GM19025 (cell line): ENCODE measurements around the gene TTF1.
A peak's percentile ranks its signal among the peaks of the same experiment; 100 is the strongest.

Experiments used
- ATAC-seq: cut with Tn5 transposase; IDR thresholded peaks from one replicate; pipeline ENCODE4 v1.9.1; 2021; ENCODE audit warnings: mild to moderate bottlenecking, low read depth, moderate library complexity; ENCODE audit not compliant: unreplicated experiment

Gene TTF1

GRCh38 chr9:132406554-132407122, at the start of gene TTF1:
TTF1 (minus strand) TSS chr9:132406840; CDS start chr9:132402821, 4,019 bp downstream.
- peak; percentile 76 for ATAC-seq

- no peak for ATAC-seq
These were observed 49.6 kb upstream of the TTF1 start for GRCh38 chr9:132456241-132456640.

GRCh38 chr9:132451276-132451675, 44.6 kb upstream of the TTF1 start:
- no peak for ATAC-seq

GRCh38 chr9:132447902-132448301, 41.3 kb upstream of the TTF1 start:
- no peak for ATAC-seq

DNA sequence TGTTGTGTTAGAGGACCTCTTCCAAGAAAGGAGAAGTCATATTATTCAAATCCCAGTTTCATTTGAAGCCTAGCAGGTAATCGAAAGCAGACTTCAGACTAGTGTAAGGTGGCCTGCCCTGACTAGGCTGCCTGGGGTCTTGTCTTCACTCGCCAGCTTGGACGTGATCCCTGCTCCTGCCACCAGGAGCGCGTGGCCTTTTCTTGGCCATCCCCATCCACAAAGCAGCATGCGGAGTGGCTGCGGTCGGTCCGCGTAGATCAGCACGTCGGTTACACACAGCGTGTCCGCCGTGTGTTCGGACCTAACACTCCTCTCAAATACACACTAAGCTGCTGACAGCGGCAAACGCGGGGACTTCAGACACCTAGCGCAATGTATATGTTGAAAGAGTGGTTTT, 40.7 kb upstream of the TTF1 start:
- ATAC-seq: no peak

DNA sequence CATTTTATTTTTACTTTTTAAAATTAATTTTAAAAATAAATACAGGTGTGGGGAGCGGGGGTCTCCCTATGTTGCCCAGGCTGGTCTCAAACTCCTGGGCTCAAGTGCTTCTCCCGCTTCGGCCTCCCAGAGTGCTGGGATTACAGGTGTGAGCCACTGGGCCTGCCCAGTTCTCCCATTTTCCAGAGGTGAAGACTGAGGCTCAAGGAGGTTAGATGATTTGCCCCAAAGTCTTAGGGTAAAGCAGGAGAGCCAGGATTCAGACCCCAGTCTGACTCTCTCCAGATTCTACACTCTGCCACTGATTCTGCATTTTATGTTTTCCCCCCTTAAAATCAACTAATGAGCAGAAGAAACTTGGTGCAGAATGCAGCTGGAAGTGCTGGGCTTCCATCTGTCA, 40.2 kb upstream of the TTF1 start:
- no peak for ATAC-seq

- ATAC-seq: no peak
These were observed 37.4 kb upstream of the TTF1 start for GRCh38 chr9:132443951-132444607.

- ATAC-seq: no peak
These were observed 34.8 kb upstream of the TTF1 start for GRCh38 chr9:132441404-132441803.

DNA sequence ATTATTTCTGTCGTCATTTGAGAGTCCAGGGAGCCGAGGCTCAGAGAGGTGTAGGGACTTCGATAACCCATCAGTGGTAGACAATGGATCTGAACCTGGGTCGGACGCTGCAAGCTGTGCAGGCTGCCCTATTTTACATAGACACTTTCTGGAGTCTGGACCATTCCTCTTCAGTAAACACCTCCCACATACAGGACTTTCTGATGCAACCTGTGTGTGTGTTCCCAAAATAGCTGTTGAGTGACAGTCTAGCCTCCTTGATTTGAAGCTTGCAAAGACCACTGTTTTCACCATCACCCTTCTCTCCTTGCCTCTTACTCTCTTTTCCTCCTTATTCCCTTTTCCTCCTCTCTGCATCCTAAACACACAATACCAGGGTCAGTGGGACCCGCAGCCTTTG, 34.1 kb upstream of the TTF1 start:
- no peak for ATAC-seq

DNA sequence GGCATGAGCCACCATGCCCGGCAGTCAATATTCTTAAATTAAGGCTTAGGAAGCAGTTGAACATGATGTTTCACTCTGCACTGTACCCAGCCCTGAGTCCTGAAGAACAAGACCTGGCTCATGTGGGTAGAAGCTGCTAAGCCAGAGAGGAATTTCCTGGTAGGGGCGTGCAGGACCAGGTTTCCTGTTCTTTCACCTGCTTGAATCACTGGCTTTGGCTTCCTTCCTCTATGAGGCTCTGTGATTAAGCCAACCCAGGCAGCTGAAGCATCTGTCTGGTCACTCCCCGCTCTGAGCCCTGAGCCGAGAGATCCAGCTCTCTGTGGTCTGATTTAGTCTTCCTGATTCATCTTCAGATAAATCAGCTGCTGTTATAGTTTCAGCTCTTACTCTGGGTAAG, 32.5 kb upstream of the TTF1 start:
- ATAC-seq: no peak

DNA sequence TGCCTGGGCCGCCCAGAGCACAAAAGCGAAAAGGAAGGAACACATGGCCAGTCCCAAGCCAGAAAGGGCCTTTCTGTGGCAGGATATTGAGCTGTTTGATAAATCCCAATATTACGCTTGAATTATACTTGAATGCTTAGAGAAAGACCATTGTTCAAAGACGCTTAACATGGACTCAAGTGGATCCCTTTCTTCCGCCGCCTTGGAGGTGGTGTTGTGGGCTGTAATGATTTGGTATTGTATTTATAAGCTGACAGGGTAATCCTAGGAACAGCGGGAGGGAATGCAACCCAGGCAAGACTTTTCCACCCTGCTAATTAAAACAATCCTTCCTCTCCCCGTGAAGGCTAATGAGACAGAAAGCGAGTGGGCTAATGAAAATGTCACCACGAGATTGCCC, 28.2 kb upstream of the TTF1 start:
- no peak for ATAC-seq

DNA sequence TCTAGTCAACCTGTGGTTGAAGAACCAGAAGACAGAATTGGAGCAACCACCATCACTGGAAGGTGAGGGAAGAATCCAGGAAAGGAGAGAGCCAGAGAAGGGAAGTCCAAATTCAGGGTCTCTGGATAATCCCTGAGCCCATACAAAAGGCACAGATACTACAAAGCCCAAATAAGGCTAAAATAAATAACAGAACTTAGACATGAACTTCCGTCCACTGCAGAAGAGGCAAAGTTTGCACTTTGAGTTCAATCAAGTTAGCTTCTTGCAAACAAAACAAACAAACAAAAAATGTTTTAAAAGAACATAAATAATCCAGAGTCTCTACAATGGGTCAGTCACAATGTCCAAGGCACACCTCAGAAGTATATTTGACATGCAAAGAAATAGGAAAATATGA, 24.4 kb upstream of the TTF1 start:
- no peak for ATAC-seq

DNA sequence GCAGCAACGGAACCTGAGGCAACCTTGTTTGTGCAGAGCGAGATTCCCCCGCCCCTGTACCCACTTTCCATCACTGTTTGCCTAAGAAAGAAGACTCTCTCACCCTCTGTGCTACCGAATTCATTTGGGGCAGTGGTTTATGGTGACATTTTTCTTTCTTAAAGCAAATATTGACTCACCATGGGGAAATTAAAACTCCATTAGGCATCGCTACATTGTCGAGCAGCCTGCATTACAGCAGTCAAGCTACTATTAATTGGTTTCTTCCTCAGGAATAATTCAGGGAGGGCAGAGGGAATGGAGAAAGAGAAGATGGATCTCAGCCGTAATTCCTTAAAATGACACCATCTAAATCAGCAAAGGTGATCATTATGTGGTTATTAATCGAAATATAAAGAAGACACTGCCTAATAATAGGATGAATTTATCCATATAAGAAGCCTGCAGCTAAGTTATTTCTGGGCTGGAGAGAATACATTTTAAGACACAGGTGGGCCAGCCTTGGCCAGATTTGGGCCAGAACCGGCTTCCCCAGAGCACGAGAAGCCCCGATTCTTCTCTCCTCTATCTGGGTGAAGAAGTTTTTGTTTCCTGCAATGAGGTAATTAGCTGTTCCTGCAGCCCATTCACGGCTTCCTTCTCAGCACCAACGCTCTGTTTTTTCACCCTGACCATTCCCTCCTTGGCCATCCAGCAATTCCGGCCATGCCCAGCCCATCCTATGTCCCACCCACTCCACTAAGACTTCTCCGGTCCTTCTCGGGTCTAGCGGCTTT, 20.2 kb upstream of the TTF1 start:
- ATAC-seq: no peak

DNA sequence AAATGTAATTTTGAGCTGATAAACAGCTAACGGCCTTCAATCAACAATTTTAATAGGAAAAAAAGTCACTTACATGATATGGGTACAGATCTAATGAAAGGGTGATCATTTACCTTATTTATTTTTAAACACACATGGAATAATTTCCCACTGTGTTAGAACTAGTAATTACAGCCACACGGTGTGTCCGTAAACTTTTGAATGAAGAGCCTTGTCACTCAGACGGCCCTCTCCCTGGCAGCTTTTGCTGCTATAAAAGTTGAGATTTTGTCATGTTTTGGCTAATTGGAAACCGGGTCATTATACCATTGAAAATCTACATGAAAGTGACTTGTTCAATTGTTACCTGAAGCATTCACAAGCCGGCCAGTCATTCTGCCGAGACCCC, 19.0 kb upstream of the TTF1 start:
- no peak for ATAC-seq

DNA sequence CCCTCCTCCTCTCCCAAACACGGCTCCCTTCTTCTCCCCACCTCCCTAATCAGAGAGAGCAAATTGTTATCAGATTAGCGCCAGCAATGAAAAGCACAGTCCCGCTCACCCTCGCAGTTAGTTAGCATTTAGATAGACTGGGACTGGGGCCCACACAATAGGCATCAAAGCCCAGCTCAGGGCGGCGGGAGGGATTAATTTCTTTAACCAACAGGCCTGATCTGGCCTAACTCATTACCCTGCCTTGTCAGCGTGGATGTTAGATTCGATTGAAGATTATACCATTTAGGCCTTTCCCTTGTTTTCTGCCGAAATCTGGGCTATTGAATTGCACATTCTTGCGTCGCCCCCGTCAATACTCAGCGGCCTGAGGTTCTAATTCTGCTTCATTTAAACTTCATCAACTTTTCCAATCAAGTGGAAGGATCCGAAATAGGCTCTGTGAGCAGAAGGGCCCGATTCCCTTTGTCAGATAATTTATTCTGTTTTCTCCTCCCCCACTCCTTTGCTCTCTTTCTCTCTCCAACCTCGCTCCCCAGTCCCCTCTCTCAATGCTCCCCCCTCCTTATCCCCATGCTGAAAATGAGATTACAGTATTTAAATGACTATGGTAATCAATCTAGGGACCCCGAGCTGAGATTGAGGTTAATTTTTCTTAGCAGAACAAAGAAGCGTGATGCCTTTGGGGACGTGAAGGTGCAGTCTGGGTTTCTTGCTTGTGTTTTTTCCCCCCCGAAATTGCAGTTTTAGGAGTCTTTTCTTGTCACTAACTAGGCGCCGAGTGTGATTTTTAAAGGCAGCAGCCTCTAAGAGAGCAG, 18.4 kb upstream of the TTF1 start:
- ATAC-seq: no peak

DNA sequence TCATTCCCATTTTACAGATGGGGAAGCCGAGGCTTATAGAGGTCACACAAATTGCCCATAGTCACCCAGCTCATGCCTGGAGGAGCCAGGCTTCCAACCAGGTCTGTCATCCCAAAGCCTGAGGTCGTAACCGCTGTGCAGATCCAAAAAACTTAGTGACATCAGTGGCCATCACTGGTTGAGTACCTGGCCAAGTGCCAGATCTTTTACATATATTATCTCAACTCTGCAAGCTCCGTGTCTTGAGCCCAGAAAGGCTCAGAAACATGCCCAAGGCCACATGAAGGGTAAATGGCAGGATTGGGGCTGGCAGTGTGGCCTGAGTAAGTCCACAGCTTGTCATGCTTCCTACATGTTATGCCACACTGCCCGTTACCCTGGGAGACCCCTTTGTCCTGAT, 16.9 kb upstream of the TTF1 start:
- no peak for ATAC-seq

- ATAC-seq: no peak
These were observed 15.9 kb upstream of the TTF1 start for GRCh38 chr9:132422574-132422973.

DNA sequence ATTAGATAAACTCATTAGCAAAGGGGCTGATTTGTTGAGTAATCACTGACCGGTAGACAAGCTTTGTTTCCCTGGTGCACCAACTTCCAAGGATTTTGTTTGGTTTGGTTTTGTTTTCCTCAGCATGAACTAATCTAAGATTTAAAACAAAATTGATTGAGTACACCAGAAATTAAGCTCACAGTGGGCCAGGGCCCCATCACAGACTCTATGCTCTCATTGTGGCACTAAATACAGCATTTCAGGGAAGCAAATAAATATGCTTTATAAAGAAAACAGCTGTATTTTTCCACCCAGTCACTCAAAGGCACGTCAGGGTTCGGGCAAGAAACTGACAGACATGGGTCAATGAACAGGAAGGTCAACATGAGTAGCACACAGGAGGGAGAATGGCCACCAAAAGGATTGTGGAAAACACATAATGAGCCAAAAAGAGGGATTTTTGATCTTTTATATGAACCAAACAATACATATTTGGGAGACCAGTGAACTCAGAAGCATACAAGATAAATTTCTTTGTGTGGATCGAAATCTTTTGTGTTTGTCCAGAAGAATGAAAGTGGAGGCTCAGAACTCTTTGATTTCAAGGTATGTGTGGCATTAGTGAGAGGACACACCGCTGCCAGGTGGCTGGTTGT, 12.2 kb upstream of the TTF1 start:
- no peak for ATAC-seq

DNA sequence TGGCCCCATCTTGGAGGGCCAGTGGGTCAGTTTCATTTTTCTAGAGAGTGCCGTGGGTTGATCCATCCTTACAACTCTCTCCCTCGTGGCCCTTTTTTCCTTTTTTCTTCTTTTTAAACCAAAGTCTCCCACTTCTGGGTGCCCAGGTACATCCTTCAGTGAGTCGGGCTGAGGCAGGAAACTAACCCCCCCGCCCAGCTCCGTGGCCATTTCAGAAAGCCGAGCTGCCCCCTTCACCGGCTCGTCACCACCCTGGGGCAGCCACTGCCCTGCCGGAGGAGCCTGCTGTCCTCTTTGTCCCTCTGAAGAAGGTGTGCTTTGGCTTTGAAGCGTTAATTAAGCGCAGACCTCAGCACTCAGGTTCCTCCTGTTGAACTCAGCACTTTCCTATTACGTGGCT, 8.5 kb upstream of the TTF1 start:
- no peak for ATAC-seq

GRCh38 chr9:132414731-132415130, 8.1 kb upstream of the TTF1 start:
- no peak for ATAC-seq

GRCh38 chr9:132413926-132414325, 7.3 kb upstream of the TTF1 start:
- no peak for ATAC-seq
